Stimulated activated CD4-positive, alpha-beta T cell treated with anti-CD3 and anti-CD28 coated beads, Interleukin-4, amount 100 ng/mL, for 24 hours (primary cell): ENCODE data around the gene KDSR.
A peak's percentile ranks its signal among the peaks of the same experiment; 100 is the strongest.

Source experiments
- DNase-seq: peaks from one replicate; pipeline ENCODE4 v3.0.0-alpha.2; 2020

Gene KDSR

DNA sequence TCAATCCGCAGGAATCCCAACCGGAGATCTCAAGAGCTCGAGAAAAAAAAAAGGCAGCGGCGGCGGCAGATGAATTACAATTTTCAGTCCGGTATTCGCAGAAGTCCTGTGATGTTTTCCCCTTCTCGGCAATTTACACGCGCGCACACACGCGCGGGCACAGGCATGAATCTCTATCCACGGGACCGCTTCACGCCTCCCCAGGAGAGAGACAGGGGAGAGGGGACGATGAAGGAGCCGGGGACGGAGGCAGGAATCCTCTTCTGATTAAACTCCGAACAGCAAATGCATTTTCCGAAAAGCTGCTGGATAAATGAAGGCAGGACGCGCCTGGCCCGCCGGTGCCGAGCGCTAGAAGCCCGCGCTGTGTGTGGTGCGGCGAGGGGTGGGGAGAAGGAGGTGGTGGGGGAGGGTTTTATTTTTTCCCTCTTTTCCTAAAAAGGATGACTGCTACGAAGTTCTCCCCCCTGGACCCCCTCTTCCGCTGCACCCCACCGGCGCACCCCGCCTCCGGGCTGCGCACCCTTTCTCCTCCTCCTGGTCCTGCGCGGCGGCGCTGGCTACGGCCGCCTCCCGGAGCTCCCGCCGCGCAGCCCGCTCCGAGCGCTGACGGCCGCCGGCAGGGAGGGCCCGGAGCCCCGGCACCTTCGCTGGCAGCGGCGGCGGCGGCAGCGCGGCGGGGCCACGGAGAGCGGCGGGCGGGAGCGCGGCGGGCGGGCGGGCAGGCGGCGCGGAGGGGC, 47.5 kb downstream of the KDSR start, which contains the start of gene BCL2:
BCL2 (minus strand) TSS at position 387 of the 740 bp plus-strand sequence.
- DNase-seq: peak; percentile 42

DNA sequence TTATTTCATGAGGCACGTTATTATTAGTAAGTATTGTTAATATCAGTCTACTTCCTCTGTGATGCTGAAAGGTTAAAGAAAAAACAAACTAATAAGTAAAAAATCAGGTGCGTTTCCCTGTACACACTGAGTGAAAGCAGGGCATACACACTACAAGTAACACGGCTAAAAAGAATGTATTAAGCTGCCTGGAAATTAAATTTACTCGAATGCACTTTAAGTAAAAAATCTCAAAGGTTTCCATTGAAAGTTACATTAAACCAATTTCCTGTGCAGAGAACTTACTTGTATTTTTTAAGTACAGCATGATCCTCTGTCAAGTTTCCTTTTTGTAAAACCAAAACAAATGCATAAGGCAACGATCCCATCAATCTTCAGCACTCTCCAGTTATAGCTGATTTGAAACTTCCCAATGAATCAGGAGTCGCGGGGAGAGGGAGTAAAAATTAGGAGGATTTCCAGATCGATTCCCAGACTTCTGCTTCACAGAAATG, 48.1 kb downstream of the KDSR start:
- no peak for DNase-seq

DNA sequence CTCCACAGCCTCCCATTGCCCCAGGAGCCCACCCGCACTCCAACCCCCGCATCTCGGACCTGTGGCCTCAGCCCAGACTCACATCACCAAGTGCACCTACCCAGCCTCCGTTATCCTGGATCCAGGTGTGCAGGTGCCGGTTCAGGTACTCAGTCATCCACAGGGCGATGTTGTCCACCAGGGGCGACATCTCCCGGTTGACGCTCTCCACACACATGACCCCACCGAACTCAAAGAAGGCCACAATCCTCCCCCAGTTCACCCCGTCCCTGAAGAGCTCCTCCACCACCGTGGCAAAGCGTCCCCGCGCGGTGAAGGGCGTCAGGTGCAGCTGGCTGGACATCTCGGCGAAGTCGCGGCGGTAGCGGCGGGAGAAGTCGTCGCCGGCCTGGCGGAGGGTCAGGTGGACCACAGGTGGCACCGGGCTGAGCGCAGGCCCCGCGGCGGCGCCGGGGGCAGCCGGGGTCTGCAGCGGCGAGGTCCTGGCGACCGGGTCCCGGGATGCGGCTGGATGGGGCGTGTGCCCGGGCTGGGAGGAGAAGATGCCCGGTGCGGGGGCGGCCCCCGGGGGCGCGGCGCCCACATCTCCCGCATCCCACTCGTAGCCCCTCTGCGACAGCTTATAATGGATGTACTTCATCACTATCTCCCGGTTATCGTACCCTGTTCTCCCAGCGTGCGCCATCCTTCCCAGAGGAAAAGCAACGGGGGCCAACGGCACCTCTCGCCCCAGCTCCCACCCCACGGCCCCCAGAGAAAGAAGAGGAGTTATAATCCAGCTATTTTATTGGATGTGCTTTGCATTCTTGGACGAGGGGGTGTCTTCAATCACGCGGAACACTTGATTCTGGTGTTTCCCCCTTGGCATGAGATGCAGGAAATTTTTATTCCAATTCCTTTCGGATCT, 48.8 kb downstream of the KDSR start:
- peak; percentile 89 for DNase-seq

- DNase-seq: no peak
Observed at GRCh38 chr18:63317556-63317946, 49.5 kb downstream of the KDSR start.

DNA sequence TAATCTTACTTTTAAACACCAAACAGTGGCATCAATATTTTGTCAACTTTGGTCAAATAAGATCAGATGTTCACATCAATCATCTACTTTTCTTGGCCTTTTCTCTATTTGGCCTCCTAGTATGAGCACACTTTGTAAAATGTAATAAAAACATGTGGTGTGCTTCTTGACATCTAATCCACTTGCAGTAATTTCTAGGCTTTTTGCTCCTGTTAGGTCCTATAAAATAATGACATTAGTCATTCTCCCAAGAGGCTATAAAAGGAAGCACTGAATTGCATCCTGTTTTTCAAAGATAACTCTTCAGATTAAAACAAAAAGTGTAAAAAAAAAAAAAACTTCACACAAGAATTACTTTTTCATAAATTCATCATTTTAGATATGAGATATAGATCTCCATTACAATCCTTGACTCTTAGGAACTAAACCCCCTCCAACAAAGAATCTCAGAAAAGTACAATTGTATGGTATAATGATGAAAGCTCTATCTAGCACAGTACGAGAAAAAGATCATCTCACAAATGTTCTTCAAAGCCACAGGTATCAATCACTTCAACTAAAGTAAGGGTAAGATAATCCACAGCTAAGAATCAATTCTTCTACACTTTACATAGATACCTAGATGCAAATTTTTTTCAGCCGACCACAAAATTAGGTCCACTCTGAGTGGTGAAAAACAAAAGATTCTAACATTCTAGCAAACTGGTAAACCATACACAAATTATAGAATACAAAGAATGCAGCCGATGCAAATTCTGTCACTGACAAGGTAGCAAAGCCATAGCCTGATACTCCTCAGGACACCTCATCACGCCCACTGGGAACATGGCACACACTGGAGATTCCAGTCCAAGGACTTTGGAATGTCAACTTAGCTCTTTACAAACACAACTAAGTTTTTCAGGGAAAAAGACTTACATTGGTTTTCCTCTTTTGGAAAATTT, 50.1 kb downstream of the KDSR start:
- peak; percentile 21 for DNase-seq

- DNase-seq: no peak
Observed at GRCh38 chr18:63315876-63316275, 51.1 kb downstream of the KDSR start.

DNA sequence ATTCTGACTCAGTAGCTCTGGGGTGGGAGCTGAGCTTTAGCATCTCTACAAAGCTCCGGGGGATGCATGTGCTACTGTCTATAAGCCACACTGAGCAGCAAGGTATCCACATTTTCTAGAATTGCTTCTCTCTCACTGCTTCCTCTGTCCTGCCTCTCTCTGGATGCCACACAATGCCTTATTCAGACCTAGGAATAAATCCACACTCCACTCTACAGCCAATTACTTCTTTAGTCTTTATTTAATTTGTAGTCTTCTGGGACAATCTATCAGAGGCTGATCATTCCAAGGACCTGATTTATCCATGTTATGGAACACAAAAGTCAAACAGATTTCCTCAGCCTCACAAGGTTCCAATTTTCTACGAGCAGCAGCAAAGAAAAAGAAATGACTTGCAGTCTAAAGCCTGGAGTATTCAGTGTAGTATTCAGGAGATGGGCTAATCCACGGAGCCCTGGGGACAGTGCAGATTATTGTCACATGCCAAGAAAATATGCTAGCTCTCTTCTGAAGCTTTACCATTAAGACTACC, 51.8 kb downstream of the KDSR start:
- peak; percentile 28 for DNase-seq

DNA sequence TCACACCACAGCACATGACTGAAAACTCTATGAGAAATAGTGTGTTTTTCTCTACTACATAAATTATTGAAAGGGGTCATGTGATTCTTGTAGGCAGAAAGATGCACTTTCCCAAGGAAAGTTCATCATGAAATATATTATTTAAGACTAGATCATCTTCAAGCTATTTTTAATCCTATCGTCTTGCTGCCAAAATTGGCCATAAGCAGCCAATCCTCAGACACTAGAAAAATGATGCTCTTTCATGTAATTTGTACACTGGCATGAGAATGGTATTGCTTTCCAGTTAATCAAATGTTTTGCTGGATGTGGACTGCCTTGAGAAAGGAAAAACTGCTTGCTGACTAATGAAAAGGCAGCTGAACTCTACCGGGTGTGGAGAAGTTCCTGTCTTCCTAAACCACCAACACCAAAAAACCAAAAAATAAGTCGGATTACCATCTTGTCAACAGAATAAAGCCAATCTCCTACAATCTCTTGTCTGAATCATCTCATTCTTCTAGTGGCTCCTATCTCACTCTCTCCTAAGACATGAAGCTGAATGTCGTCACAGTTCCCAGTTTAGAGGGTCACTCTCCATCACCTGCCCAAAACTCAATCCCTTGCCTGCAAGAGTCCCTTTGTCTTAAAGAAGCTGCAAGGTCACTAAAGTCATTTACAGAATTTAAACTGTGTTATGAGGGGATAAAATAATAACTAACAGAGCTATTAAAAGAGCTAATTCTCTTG, 52.8 kb downstream of the KDSR start:
- no peak for DNase-seq

- DNase-seq: no peak
Observed at GRCh38 chr18:63313396-63313917, 53.5 kb downstream of the KDSR start.

DNA sequence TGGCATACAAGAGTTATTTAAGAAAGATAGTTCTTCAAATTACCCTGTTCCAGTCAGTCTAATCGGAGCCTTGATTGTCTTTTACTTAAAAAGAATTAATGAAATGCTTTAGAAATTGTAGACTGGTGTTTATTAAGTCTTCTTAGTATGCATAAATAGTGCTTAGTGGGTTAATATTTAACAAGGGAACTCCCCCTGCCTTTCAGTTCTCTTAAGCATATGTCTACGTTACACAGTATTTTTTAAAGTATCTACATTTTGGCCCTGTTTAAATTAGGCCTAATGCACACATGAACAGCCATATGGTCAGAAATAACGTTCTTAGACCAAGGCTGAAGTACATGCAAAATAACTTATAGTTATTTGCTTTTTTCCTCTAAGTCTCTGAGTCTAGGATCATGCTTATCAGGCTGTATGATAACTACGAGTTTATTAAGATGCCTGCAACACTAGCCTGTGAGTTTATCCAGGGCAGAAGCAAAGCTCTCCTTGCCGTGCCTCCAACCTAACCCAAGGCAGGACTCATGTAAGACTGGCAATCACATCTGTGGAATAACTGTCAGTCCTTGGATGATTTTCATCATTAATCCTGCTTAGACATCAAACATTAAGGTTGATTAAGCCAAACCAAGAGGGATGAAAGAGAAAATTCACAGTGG, 54.1 kb downstream of the KDSR start:
- DNase-seq: no peak

- no peak for DNase-seq
Observed at GRCh38 chr18:63312019-63312409, 55.0 kb downstream of the KDSR start.

- DNase-seq: no peak
Observed at GRCh38 chr18:63311118-63312018, 55.6 kb downstream of the KDSR start.

DNA sequence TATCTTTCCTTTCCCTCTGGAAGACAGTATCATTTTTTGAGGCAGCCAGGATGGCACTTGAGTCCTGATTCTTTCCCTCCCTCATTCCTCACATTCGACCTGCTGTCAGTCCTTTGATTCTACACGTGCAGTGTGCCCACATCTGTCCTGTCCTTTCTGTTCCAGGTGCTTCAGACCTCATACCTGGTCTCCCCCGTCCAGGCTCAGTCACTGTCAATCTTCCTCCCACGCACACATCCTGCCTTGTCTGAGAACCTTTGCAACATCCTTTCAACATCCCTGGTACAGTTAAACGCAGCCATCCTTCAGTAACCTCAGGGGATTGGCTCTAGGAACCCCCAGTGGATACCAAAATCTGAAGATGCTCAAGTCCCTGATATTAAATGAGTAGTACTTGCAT, 57.6 kb downstream of the KDSR start:
- peak; percentile 43 for DNase-seq

DNA sequence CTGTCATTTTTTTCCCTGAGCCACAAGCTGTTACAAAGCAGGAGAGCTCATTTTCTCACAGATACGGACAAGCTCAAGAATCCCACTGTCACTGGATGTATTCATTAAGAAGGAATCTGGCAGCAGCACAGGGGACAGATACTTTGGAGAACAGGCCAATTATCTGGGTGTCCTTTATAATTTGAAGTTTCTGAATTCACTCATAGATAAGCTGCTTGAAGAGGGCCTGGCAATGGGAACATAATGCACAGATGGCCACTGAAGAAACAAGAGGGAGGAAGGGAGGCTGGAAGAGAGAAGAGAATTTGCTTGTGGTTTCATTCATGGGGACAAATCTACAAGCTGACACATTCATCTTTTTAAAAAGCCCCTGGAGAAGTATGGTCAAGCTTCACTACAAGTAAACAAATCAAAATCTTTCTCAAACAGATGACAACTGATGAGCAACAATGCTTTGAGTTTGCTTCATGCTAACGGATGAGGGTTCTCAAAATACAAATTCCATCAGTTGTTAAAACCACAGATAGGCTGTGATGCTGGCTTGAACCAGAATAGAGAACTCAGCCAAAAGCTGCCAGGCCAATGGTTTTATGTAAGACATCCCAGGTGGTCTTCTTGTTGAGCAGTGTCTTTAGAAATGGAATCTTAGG, 59.3 kb downstream of the KDSR start:
- DNase-seq: no peak

DNA sequence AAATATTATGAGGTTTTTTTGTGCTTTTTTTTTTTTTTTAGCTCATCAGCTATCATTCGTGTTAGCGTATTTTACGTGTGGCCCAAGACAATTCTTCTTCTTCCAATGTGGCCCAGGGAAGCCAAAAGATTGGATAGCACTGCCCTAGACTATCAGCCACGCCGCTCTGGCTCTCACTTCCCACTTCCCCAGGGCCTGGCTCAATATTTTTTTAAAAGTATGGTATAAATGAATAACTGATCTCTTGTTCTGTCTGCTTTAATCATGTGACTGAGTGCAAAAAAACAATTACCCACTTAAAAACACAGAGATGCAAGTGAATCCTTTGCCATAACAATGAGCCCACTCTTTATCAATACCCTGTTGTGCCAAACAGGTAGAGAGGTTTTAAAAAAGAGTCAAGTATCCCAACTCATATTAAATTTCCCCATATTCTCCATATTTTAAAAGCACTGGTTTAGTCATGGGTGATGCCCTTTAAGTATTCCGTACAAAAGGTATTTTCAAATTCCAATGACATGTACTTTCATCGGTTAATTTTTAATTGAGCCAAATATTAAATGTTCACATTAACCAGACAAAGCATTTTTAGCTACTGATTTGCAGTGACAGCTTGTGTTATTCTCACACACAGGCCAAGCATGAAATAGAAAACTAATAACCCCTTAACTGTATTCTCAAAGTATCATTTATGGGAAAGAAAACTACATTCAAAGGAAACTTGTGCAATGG, 60.0 kb downstream of the KDSR start:
- DNase-seq: no peak

GRCh38 chr18:63306249-63306648, 60.8 kb downstream of the KDSR start:
- no peak for DNase-seq

- no peak for DNase-seq
Observed at GRCh38 chr18:63303547-63303946, 63.5 kb downstream of the KDSR start.

GRCh38 chr18:63302636-63303405, 64.2 kb downstream of the KDSR start:
- DNase-seq: peak; percentile 23
